ENCODE measurements around the gene SKOR2. TPM values are rescaled to one million over a fixed set of nuclear protein-coding genes. Genes with fewer than 3 reads are reported as not detected.
"Not testable (repeated sequence)": the region's sequence is repeated elsewhere in the genome, so short reads cannot be mapped to it uniquely, and the experiment has no call there.

SKOR2 gene
- total RNA-seq, 1 donor from 2014 or later = not detected

DNA sequence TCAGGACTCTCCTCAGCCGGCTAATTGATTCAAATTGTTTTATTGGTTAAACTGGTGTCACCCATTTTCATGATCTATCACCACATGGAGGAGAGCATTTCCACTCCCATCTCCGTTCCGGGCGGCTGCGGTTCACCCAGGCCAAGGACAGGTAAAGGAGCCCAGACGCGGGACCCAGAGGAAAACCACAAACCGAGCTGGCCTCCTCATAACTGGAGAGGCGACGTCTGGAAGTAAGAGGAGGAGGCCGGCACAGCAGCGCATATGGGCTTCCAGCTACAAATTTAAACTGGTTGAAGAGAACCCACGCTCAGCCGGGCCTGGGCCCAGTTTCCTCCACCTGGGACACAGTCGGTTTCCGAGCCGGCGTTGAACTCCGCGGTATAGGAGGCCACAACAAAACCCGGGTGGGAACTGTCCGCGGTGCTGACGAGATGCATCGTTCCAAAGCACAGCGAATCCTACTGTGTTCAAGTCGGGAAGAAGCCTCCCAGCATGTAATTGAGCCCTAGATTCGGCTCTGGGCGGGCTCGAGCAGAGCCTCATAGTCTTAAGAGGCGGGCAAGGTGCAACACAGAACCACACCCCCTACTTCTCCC, 3.0 kb upstream of the SKOR2 start:
- peak; percentile 69 for DNase-seq

DNA sequence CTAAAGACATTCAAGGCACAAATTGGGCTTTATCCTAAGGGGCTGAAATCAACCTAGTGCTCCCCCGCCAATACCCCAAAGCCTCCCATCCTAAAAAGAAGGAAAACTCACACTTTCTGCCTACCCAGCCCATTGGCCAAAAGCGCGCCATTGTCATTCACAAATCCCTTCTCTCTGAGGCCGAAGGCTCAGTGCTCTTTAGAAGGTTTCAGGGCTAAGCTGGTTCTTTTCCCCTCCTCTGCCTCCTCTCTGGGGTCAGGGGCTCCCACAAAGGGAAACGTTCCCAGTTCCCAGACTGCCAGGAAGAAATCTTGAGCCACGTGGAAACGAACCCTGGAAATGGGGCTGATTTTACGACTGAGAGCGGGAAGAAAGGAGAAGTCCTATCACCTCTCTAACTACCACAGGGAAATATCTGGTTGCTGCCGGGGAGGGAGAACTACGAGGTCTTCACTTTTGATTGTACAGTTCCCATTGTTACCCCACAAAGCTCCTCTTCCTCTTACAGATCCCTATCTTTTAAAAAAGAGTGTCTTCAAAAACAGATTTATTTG, 1.7 kb upstream of the SKOR2 start:
- DNase-seq = no peak

DNA sequence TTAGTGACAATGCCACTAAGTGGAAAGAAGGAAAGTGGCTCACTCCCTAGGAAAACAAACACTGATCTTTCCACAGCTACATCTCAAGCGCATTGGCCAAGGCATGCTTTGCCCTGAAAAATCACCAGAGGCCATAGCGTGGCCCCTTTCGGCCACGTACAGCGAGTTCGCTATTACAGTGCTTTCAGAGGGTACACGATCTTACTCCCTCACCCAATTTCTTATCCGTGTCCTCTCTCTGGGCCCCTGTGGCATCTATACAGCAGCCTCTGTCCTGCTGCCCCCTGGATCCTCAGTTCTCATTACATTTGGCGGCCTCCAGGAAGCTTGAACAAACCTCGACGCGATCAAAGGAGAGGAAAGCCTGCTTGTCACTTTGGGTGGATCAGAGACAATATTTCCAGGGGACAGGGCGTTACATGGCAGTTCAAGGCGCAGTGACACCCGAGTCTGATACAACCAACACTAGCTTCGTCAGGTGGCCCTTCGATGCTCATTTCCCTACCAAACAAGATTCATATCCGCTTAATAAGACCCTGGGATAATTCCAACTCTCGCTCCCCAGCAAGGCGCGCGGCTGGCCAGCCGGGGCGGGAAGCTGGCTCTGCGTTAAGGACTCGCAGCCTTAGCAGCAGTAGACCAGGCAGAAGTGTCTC, 941 bp downstream of the SKOR2 start:
- no peak for DNase-seq

DNA sequence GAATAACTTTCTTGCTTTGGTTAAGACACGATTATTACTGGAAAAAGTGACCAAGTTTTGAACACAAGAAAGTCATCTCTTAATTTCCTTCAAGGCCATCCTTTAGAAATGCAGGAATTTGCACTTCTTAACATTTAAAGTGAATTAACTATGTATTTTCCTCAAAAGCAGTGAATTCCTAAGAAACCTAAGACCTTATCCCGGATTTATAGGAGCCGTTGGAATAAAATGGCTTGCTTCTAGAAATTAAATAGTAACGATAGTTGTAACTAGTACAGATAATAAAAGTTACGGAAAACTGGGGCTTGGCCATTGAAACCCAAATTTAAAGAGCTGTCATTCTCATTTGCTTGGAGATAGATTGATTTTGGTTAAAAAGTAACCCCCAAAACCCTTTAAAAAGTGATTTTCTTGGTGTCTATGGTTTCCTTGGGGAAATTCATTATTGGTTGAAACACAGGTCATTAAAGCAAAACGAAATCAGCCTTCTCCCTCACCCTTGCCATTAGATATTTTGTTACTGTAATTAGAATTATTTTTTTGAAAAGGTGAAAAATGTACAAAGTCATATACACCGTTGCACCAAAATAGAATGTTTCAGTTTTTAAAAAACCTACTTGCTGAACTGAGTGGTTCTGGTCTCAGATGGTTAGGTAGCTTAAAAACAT, 2.0 kb downstream of the SKOR2 start:
- no peak for DNase-seq

DNA sequence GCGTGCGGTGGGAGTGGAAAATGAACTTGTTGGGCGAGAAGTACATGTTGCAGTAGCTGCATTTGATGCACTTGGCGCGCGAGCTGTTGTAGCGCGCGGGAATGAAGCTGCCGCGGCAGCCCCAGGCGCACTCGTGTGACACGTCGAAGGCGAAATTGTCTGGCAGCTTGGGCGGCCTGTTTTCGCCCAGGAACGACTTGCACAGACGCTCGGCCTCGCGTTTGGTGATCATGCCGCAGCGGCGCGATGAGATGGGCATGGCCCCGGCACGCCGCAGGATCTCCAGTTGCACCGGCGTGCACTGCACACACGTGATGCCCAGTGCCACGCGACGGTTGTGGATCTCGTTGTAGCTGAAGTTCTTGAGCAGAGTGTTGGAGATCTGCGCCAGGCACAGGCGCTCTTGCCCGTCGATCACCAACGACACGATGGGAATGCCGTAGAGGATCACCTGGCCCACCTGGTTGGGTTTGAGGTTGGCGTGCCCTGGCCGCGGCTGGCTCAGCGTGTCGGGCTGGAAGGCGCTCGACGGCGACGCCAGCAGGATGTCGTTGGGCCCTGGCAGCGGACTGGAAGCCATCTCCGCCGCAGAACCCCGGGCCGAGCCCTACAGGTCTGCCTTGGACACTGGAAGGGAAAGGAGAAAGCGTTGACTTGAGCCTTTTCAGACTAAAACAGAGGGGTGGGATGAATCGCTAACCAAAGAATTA, 2.7 kb downstream of the SKOR2 start:
- DNase-seq = no peak

- no peak for DNase-seq
These were observed 3.3 kb downstream of the SKOR2 start for GRCh38 chr18:47248115-47248603.

GRCh38 chr18:47247416-47248114, 3.9 kb downstream of the SKOR2 start:
- no peak for DNase-seq

- no peak for DNase-seq
These were observed 4.4 kb downstream of the SKOR2 start for GRCh38 chr18:47247036-47247415.

- DNase-seq = no peak
These were observed 5.2 kb downstream of the SKOR2 start for GRCh38 chr18:47246027-47246971.

DNA sequence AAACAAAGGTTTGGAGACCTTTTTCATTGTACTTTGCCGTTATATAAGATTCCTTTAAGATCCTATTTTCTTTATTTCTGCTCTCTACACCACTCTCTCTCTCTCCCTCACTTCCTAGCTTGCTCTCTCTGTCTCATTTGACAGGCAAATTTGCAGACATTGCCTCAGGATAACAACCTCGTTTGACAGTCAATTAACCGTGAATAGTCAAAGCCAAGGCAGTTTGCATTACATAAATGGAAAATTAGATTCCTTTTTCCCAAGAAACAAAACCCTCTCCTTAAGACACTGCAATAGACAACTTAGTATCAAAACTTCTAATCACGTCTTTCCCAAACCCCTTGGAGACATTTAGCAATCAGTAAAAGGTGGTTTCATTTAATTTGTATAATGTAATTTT, 7.4 kb downstream of the SKOR2 start:
- DNase-seq = no peak

GRCh38 chr18:47235096-47235495, 16.4 kb downstream of the SKOR2 start:
- DNase-seq = no peak

DNA sequence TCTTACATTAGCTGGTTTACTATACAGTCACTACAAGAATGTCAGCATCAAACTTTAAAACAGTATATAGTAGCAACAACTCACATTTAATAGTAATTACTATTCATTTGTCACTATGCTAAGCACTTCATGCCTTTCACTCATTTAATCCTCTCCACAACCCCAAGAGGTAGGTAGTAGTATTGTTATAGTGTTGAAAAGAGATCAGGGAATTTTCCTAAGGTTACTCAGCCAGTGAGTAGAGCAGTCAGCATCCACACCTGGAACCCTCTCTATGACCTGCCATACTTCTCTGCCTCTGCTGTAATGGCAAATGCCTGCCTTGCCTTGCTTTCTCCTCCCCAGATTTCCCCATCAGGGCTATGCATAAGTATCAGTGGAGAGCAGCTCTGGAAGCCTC, 24.8 kb downstream of the SKOR2 start:
- no peak for DNase-seq

- peak; percentile 78 for DNase-seq
These were observed 35.8 kb downstream of the SKOR2 start for GRCh38 chr18:47215554-47216138.

- no peak for DNase-seq
These were observed 42.3 kb downstream of the SKOR2 start for GRCh38 chr18:47209171-47209570.

DNA sequence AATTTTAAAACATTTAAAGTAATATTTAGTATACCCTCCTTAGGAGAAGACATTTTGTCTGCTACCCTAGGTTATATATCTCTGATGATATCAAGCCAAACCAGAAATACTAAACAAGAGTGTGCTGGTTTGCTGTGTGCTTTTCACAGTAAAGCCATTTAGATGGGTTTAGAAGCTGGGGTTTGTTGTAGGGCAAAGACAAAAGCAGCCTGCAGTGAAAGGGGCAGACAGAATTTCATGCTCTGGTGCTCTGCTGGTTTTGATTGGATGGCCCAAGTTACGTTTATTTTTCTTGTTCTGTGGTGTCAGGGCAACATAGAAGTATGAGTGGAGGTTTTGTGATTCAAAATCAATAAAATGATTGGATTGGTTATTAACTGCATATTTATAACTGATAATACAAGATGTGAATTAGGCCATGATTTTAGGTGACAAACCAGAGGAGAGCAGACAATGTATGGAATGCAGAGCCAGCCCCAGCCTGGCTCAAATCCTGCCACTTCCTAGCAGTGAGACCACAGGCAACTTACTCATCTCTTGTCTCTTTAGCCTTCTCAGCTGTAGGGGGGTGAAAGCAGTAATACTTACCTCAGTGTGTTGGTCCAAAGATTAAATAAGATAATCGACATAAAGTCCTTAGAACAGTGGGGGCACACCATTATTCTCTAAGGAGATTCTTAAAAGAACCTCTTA, 44.4 kb downstream of the SKOR2 start:
- DNase-seq = no peak

DNA sequence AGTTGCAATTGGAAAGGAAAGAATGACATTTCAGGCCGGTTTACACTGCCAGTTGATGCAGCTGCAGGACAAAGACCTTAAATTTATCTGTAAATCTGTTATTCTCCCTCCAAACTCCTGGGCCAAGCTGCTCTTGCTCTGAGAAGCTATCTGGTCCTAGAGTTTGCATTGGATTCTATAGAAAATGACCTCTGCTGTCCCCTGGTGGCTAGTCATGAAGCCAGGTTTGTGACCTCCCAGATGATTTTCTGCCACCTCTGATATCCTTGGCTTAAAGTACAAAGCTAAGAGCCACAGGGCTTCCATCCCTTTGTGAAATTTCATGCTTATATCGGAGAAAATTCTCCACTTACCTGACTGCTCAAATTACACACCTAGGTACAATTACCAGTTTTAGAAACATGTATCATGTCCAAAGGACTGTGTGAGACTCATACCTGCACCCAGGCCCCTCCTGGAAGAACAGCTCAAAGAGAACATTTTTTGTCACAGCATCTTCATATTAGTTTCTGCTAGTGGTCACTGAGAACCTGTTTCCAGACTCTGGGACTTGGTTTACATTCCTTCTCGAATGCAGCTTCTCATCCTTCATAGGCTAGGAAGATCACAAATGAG, 46.4 kb downstream of the SKOR2 start:
- peak; percentile 71 for DNase-seq

DNA sequence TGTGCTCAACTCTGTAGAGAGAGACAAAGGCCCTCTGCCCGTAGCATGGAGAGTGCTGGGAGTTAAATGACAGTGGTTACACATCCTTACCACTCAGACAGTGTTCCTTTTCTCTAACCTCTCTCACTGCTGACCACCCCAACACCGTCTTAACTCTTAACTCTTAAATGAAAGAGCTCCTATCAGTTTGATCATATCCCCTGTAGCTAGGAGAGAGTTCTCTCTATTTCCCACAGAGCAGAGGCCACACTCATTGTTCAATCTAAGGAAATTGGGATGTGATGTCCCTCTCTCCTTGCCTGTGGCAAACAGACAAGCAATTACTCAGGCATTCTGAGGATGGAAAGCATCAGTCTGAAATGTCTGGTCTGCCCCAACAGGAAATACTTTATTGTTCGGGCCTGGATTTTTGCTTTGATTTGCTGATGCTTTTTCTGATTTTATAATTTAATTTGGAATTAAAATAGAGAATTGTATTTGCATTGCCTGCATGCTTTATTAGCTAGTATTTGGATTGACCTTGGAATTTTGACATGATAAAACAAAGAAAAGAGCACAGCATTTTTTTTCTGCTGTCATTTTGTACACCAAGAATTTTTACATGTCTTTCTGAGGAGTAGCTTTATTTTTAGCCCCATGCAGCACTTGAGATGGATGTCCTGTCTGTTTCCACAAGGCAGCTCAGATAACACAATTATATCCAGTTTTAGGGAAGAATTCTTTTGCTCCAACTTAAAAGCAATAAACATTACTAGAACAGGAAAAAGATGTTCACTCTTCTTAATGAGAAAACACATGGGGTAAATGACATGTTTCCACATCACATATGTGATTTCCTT, 47.6 kb downstream of the SKOR2 start:
- DNase-seq = no peak

- DNase-seq = not testable (repeated sequence)
These were observed 55.5 kb downstream of the SKOR2 start for GRCh38 chr18:47195961-47196360.

DNA sequence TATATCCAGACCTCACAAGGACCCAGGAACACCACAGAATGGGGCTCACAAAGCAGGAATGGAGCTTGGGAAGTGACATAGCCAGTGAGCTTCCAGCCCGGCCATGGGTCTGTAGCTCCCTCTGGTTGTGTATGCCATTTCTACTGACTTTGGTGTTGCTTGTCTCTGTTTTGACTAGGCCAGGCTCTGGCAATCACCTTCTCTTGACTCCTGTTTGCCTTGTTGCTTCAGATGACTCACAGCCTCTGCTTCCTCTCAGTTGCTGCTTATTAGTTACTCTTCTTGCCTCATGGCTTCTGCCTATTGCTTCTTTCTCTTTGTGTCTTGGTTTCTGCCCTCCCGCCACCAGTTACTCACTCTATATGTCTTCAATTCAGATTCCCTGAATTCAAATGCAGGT, 59.5 kb downstream of the SKOR2 start:
- peak; percentile 55 for DNase-seq
